Measurements from ENCODE around the gene ARPC4. TPM values are rescaled to one million over a fixed set of nuclear protein-coding genes. Genes with fewer than 3 reads are reported as not detected.

Gene ARPC4
- total RNA-seq, 1 experiment from 2014 or later = 152 TPM

DNA sequence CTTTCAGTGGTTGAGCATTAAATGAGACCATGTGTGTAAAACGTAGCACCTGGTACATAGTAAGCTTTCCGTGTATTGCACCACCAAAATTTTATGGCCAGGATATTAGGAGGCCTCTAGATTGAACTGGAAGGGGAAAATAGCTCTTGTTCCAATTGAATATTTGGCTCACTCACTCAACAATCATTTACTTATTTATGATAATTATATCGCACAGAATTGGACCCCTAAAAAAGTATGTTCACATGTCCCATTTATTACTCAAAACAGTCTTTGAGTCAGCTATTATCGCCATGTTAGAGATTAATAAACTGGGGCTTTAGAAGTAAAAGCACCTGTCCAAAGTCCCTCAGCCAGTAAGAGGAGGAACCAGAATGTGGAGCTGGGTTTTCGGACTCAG, 12.1 kb downstream of the ARPC4 start:
- peaks cover 7% of the 10 kb centered on the region for H3K4me1 ChIP-seq (ENCODE audit: insufficient read depth, low read length, poor library complexity, severe bottlenecking)
- CTCF ChIA-PET = no interaction called here

DNA sequence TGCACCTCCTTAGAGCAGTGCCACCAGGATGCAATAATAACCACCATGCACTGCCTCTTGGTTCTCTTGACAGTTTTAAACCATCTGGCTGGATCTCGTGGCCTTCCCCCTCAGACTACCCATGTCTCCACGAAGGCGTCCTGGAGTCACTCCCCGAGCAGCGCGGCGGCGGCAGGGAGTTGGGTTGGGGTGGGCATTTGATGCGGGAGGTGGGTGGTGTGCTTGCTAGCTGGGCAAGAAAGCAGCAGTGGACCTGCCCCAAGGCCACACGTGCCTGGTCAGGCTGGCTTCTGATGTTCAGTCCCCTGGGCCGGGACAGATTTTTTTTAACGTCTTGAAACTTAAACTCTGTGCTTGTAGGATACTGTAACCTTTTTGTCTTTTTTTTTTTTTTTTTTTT, 13.3 kb downstream of the ARPC4 start:
- DNase-seq (ENCODE audit: low spot score) = no peak
- Histone ChIP-seq H3K27ac (ENCODE audit: low read depth, low read length, poor library complexity, severe bottlenecking) (no peak overlapping the region), H3K9me3 (ENCODE audit: low read depth, low read length, poor library complexity, severe bottlenecking) (no peaks in the 10 kb centered on the region), H3K36me3 (ENCODE audit: insufficient read depth, low read length, poor library complexity, severe bottlenecking) (peaks cover 46% of the 10 kb centered on the region), H3K27me3 (replicated peaks; ENCODE audit: insufficient read depth, low read depth, low read length, poor library complexity) (no peaks in the 10 kb centered on the region), H3K4me3 (ENCODE audit: low read depth, low read length, poor library complexity, severe bottlenecking) (no peak overlapping the region), H3K4me1 (ENCODE audit: insufficient read depth, low read length, poor library complexity, severe bottlenecking) (peaks cover 13% of the 10 kb centered on the region)
- BruUV-seq (replicated peaks) = no TSS peak
- ChIA-PET CTCF (no interaction called here), POLR2A (ENCODE audit: low non-redundant PET) (no interaction called here)
- intact Hi-C loops (cut with micrococcal nuclease; ENCODE audit: unreplicated experiment) = loop anchor here (5.0 kb wide), 1 partner anchor 304 kb away; no protein-coding TSS in a partner anchor
- no peak for TF ChIP-seq EZH2 (IDR thresholded peaks at IDR 0.05; ENCODE audit: borderline replicate concordance, low read depth, low read length, poor library complexity, severe bottlenecking)
- TF ChIP-seq, protein P1, sequence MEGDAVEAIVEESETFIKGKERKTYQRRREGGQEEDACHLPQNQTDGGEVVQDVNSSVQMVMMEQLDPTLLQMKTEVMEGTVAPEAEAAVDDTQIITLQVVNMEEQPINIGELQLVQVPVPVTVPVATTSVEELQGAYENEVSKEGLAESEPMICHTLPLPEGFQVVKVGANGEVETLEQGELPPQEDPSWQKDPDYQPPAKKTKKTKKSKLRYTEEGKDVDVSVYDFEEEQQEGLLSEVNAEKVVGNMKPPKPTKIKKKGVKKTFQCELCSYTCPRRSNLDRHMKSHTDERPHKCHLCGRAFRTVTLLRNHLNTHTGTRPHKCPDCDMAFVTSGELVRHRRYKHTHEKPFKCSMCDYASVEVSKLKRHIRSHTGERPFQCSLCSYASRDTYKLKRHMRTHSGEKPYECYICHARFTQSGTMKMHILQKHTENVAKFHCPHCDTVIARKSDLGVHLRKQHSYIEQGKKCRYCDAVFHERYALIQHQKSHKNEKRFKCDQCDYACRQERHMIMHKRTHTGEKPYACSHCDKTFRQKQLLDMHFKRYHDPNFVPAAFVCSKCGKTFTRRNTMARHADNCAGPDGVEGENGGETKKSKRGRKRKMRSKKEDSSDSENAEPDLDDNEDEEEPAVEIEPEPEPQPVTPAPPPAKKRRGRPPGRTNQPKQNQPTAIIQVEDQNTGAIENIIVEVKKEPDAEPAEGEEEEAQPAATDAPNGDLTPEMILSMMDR (conservative IDR thresholded peaks at IDR 0.05; ENCODE audit: low read depth, low read length) = no peak

More for the DNA sequence above, 12.1 kb downstream of the ARPC4 start:
- BruUV-seq (replicated peaks) = no TSS peak
- no peaks in the 10 kb centered on the region for H3K9me3 ChIP-seq (ENCODE audit: low read depth, low read length, poor library complexity, severe bottlenecking)
- POLR2A ChIA-PET (ENCODE audit: low non-redundant PET) = no interaction called here
- H3K27me3 ChIP-seq (replicated peaks; ENCODE audit: insufficient read depth, low read depth, low read length, poor library complexity) = no peaks in the 10 kb centered on the region
- H3K36me3 ChIP-seq (ENCODE audit: insufficient read depth, low read length, poor library complexity, severe bottlenecking) = peaks cover 58% of the 10 kb centered on the region
- H3K27ac ChIP-seq (ENCODE audit: low read depth, low read length, poor library complexity, severe bottlenecking) = no peak overlapping the region
- DNase-seq (ENCODE audit: low spot score) = no peak
- intact Hi-C loops (cut with micrococcal nuclease; ENCODE audit: unreplicated experiment) = loop anchor here (5.0 kb wide), 1 partner anchor 303 kb away; no protein-coding TSS in a partner anchor
- no peak overlapping the region for H3K4me3 ChIP-seq (ENCODE audit: low read depth, low read length, poor library complexity, severe bottlenecking)
- no peak for TF ChIP-seq EZH2 (IDR thresholded peaks at IDR 0.05; ENCODE audit: borderline replicate concordance, low read depth, low read length, poor library complexity, severe bottlenecking)
- TF ChIP-seq, protein P1 (conservative IDR thresholded peaks at IDR 0.05; ENCODE audit: low read depth, low read length) = no peak

DNA sequence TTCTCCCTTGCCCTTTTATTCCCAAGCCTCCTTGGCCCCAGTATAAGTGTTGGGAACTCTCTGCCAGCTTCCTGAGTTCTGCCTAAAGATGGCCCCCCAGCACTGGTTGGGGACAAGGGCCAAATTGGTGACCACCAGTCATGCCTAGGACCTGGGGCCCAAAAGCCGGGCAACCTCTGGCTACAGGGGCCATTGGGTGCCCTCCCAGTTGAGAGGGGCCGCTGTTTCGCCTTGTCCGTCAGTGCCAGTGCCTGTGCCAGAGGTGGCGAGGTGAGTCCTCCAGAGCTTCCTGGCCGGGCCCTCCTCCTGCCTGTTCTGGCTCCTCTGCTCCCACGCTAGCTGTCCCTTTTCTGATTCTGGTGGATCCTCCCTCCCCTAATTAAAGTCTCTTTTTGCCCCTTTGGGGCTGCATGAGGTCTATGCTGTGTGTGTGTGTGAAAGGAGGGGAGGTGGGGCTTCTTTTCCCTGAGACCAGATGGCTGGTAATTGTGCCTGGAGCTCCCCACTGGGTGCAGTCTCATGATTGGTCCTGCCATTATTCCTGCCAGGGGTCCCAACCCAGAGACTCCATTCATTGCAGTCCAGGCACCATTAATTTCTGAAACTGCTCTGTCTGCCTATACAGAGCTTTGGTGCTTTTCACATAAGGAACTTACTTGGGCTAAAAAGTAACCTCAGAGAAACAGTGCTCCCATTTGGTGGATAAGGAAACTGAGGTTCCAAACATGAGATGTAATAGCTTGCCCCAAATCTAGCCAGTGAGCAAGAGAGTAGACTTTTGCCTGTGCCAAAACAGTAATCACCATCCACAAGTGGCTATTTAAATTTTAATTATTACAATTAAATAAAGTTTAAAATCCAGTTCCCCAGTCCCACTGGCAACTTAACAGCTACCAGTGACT, 14.1 kb downstream of the ARPC4 start:
- POLR2A ChIA-PET (ENCODE audit: low non-redundant PET) = interaction anchor here (0.5 kb wide), 1 partner anchor 139 kb away, joined by 4 read pairs; no protein-coding TSS in a partner anchor
- no peak for DNase-seq (ENCODE audit: low spot score)
- H3K36me3 ChIP-seq (ENCODE audit: insufficient read depth, low read length, poor library complexity, severe bottlenecking) = peaks cover 40% of the 10 kb centered on the region
- peaks cover 13% of the 10 kb centered on the region for H3K4me1 ChIP-seq (ENCODE audit: insufficient read depth, low read length, poor library complexity, severe bottlenecking)
- CTCF ChIA-PET = no interaction called here
- peak overlapping the region; percentile 21 for H3K27ac ChIP-seq (ENCODE audit: low read depth, low read length, poor library complexity, severe bottlenecking)
- no peak for TF ChIP-seq EZH2 (IDR thresholded peaks at IDR 0.05; ENCODE audit: borderline replicate concordance, low read depth, low read length, poor library complexity, severe bottlenecking)
- TF ChIP-seq, protein P1 (conservative IDR thresholded peaks at IDR 0.05; ENCODE audit: low read depth, low read length) = no peak
- TSS peak; percentile 77 for BruUV-seq (replicated peaks)
- H3K9me3 ChIP-seq (ENCODE audit: low read depth, low read length, poor library complexity, severe bottlenecking) = no peaks in the 10 kb centered on the region
- intact Hi-C loops (cut with micrococcal nuclease; ENCODE audit: unreplicated experiment) = loop anchor here (5.0 kb wide), 1 partner anchor 305 kb away; no protein-coding TSS in a partner anchor
- no peak overlapping the region for H3K4me3 ChIP-seq (ENCODE audit: low read depth, low read length, poor library complexity, severe bottlenecking)
- H3K27me3 ChIP-seq (replicated peaks; ENCODE audit: insufficient read depth, low read depth, low read length, poor library complexity) = no peaks in the 10 kb centered on the region

Measured in A673 (cell line).